Kidney (tissue), 14 donors: Measurements from ENCODE around the gene CTXN1. TPM values are rescaled to one million over a fixed set of nuclear protein-coding genes. Genes with fewer than 3 reads are reported as not detected.
A peak's percentile ranks its signal among the peaks of the same experiment; 100 is the strongest.

Experiments used
- DNase-seq, 5 donors: peaks; one replicate each; pipeline ENCODE4 v3.0.0-alpha.2; 2013 to 2020
- FAIRE-seq: peaks from 2 replicates; lab custom pipeline; 2012; peaks lifted over from hg19 to GRCh38; lab: Jason Lieb, UNC
- H3K27ac ChIP-seq, 2 donors: one replicate each; pipeline ENCODE4 v1.7.0; 2013; ENCODE audit warnings: low read depth in 2 of 2, low read length in 2 of 2, inconsistent platforms in 1 of 2
- H3K27me3 ChIP-seq: one replicate; pipeline ENCODE4 v1.7.1; 2013; ENCODE audit warnings: low read length, inconsistent platforms; ENCODE audit not compliant: control insufficient read depth, insufficient read depth
- H3K36me3 ChIP-seq, 3 donors: one replicate each; pipeline versions ENCODE4 v1.7.0 to v1.7.1; 2013; ENCODE audit warnings: low read length in 3 of 3, control low read depth in 1 of 3, inconsistent platforms in 1 of 3; ENCODE audit not compliant: insufficient read depth in 3 of 3, control insufficient read depth in 2 of 3
- H3K4me1 ChIP-seq, 3 donors: one replicate each; pipeline versions ENCODE4 v1.7.0 to v1.7.1; 2013; ENCODE audit warnings: low read length in 3 of 3, inconsistent platforms in 1 of 3, low read depth in 1 of 3; ENCODE audit not compliant: control insufficient read depth in 2 of 3, insufficient read depth in 2 of 3
- H3K4me3 ChIP-seq, 3 donors: one replicate each; pipeline versions ENCODE4 v1.7.0 to v1.8.1; 2013; ENCODE audit warnings: low read length in 3 of 3, control low read depth in 1 of 3, inconsistent platforms in 1 of 3
- H3K9ac ChIP-seq, 3 donors: one replicate each; pipeline versions ENCODE4 v1.7.0 to v1.7.1; 2013; ENCODE audit warnings: low read length in 3 of 3, control low read depth in 1 of 3, inconsistent platforms in 1 of 3
- H3K9me3 ChIP-seq, 3 donors: one replicate each; pipeline versions ENCODE4 v1.7.0 to v1.7.1; 2013; ENCODE audit warnings: low read length in 3 of 3, control low read depth in 1 of 3, inconsistent platforms in 1 of 3; ENCODE audit not compliant: control insufficient read depth in 2 of 3, insufficient read depth in 1 of 3
- intact Hi-C: fragments of 100-400 bp; cut with DNase I; formaldehyde crosslinking; loops from one replicate; pipeline ENCODE4 v1.11.1; 2022
- polyA plus RNA-seq: library from polyadenylated mRNA; stranded (reverse); fragments of 350-450 nt; fragmentation: Illumina TruSeq; extraction: RNeasy Lipid Tissue Mini Kit (QIAGEN cat#74804); gene quantifications from one replicate; pipeline ENCODE4 v1.2.3, GENCODE V29; 2014; ENCODE audit warnings: low read depth, low replicate concordance; ENCODE audit not compliant: insufficient read depth
- total RNA-seq: library from RNA; stranded (reverse); fragmentation: NEBNext Ultra II Directional; extraction: Animal tissue kit (Norgen Biotek cat#: 25700); gene quantifications from one replicate; pipeline ENCODE4 v1.2.1, GENCODE V29; 2021
- TF ChIP-seq, protein P1 (sequence below): IDR thresholded peaks from 3 replicates; pipeline ENCODE4 v1.5.1; 2012; ENCODE audit warnings: mild to moderate bottlenecking, moderate library complexity, borderline replicate concordance; ENCODE audit not compliant: insufficient read depth; ENCODE audit errors: extremely low read depth
- donor health status: control.
- donor health status: control.
- donor health status: control.
- donor health status: control.
- donor health status: control.
- donor health status: DM: yes; HTN: yes; CAD: no.
- donor health status: Normal renal cell carcinoma (clear cell type).

CTXN1 gene
- total and polyA plus RNA-seq, 2 donors from 2014 or later = 8.9 to 25.9 TPM

DNA sequence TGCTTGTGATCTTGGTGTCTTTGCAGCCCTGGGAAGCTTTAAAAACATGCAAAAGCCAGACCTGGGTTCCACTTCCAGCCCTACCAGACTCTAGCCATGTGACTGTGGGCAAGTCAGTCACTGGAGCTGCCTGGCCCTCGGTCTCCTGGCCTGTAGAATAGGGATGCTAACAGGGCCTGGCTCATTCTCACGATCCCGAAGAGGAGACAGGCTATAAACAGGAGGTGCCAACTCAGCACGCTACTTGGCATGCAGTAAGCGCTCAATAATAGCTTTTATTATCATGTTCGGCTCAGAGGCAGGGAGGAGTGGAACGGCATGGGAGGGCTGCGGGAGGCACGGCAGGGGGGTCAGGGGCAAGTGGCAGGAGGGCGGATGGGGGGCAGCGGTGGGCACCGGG lies 1.7 kb downstream of the CTXN1 start:
- Histone ChIP-seq H3K36me3 (peaks cover 0 to 11% (median 0%) of the 10 kb centered on the region in 3 donors), H3K4me3 (no peak overlapping the region)
- TF ChIP-seq, protein P1, sequence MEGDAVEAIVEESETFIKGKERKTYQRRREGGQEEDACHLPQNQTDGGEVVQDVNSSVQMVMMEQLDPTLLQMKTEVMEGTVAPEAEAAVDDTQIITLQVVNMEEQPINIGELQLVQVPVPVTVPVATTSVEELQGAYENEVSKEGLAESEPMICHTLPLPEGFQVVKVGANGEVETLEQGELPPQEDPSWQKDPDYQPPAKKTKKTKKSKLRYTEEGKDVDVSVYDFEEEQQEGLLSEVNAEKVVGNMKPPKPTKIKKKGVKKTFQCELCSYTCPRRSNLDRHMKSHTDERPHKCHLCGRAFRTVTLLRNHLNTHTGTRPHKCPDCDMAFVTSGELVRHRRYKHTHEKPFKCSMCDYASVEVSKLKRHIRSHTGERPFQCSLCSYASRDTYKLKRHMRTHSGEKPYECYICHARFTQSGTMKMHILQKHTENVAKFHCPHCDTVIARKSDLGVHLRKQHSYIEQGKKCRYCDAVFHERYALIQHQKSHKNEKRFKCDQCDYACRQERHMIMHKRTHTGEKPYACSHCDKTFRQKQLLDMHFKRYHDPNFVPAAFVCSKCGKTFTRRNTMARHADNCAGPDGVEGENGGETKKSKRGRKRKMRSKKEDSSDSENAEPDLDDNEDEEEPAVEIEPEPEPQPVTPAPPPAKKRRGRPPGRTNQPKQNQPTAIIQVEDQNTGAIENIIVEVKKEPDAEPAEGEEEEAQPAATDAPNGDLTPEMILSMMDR = no peak

DNA sequence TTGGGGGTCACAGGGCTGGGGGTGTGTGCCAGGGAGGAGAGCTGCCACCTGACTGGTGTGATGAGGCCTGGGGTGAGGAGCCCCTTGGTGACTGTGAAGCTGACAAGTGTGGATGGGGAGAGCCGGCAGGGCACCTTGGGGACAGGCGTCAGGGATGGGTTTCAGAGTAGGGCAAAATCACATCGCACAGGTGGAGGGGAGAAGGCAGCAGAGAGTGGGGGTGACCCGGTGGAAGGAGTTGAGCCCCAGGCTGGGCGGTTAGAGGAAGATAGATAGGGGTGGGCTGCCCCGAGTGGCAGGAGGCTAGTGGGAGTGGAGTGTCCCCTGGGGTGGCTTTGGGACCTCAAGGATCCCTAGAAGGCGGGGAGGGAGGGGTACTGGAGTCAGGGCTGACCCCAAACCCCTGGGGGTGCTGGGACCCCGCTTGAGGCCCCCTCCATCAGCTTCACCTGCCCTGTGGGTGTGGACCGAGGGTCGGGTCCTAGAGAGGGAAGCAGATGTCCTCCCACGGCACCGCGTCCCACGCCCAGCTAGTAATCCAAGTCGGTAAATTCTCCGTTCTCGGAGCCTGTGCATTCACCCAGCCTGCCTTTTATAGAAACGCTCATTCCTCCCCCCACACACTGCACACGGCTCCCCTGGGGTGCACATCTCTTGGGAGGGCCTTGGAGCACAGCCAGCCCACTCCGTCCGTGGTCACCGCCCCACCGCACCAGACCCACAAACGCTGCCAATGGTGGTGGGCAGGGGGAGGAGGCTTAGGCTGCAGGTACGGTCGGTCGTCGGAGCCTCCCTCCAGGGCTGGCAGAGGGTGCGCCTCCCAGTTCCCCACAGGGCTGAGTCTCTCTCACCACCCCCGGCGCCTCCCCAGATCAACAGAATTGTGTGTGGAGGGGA lies 2.4 kb downstream of the CTXN1 start:
- no peak overlapping the region for H3K27ac ChIP-seq
- peaks cover 0 to 31% (median 11%) of the 10 kb centered on the region in 3 donors for H3K4me1 ChIP-seq
- peaks cover 3% of the 10 kb centered on the region for H3K27me3 ChIP-seq
- FAIRE-seq = no peak
- TF ChIP-seq, protein P1 = no peak
- H3K36me3 ChIP-seq = peaks cover 0 to 11% (median 0%) of the 10 kb centered on the region in 3 donors
- H3K4me3 ChIP-seq = no peak overlapping the region
- no peaks in the 10 kb centered on the region for H3K9me3 ChIP-seq
- no peak overlapping the region for H3K9ac ChIP-seq
- intact Hi-C loops = no loop called here
- peak in 2 of 5 donors; percentile 72 to 77 for DNase-seq

More for the DNA sequence above, 1.7 kb downstream of the CTXN1 start:
- FAIRE-seq (no peak), DNase-seq (no peak)
- no peaks in the 10 kb centered on the region for H3K9me3 ChIP-seq
- no peak overlapping the region for H3K9ac ChIP-seq
- peaks cover 0 to 35% (median 11%) of the 10 kb centered on the region in 3 donors for H3K4me1 ChIP-seq
- H3K27ac ChIP-seq = no peak overlapping the region
- intact Hi-C loops = no loop called here
- no peaks in the 10 kb centered on the region for H3K27me3 ChIP-seq

DNA sequence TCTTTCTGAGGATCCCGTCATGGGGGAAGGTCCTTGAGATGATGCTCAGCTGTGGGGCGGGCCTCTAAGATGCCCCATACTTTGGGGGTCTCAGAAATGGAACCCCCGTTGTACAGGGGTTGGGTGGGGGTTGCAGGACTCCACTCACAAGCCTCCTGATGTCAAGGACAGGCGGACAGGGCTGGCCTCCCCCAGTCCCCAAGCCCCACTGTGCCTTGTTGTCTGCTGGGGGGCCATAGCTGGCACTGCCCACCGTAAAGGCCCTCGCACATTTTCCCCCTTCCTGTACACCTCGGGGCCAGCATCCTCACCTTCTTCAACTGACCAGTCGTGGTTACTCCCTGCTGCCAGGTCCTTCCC lies 3.1 kb downstream of the CTXN1 start:
- FAIRE-seq = no peak
- no peak overlapping the region for H3K27ac ChIP-seq

More for the DNA sequence above, 3.1 kb downstream of the CTXN1 start:
- no peak overlapping the region for H3K9ac ChIP-seq
- H3K4me1 ChIP-seq = peaks cover 0 to 27% (median 11%) of the 10 kb centered on the region in 3 donors
- H3K36me3 ChIP-seq = peaks cover 0 to 11% (median 0%) of the 10 kb centered on the region in 3 donors
- no peak overlapping the region for H3K4me3 ChIP-seq
- TF ChIP-seq, protein P1 = no peak
- DNase-seq = peak in 1 of 5 donors; percentile 54
- intact Hi-C loops = no loop called here
- H3K27me3 ChIP-seq = peaks cover 8% of the 10 kb centered on the region
- no peaks in the 10 kb centered on the region for H3K9me3 ChIP-seq
